Measurements from ENCODE around the gene PATZ1. TPM values are rescaled to one million over a fixed set of nuclear protein-coding genes. Genes with fewer than 3 reads are reported as not detected.
"Not testable (repeated sequence)": the region's sequence is repeated elsewhere in the genome, so short reads cannot be mapped to it uniquely, and the experiment has no call there.

PATZ1 gene
- polyA plus RNA-seq, 2 of the 4 experiments (the other 2 are of a cell fraction): 16.4 to 18.2 TPM

DNA sequence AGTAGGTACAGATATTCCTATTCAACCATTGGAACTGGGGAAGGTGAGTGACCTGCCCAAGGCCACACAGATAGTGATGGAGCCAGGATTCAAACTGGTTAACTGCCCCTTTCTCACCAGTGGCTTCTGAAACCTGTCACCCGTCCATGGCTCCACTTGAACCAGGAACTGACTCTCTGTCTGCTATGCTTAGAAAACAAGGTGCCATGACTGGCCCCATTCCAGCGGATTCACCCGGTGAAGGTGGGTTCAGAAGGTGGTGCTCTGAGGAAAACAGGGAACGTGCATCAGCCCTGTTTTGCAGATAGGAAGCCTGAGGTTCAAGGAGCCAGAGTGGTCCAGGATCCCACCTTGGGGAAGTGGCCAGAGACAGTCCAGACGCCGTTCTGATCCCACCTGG, 2.6 kb upstream of the PATZ1 start:
- no peaks in the 10 kb centered on the region for H3K9me3 ChIP-seq
- H3K27ac ChIP-seq: no peak overlapping the region
- DNase-seq (ENCODE audit: low read depth in 1 of 2, low spot score in 1 of 2): no peak
- WGBS (ENCODE audit: missing lambda C conversion rate): 95% methylated on average over 6 of the region's 6 CpGs
- ChIA-PET POLR2A (interaction anchor here (0.7 kb wide), 1 partner anchor 167 kb away, joined by 3 read pairs; no protein-coding TSS in a partner anchor), CTCF (interaction anchor here (0.6 kb wide), 1 partner anchor 585 kb away, joined by 4 read pairs; no protein-coding TSS in a partner anchor)
- TF ChIP-seq MAFK (IDR thresholded peaks at IDR 0.05; ENCODE audit: partially characterized antibody) (no peak), EHMT2 (IDR thresholded peaks at IDR 0.05; ENCODE audit: low read depth) (no peak), FOSB (CRISPR knock-in tag; IDR thresholded peaks at IDR 0.05) (no peak), RFX5 (IDR thresholded peaks at IDR 0.05) (no peak), SREBF2 (IDR thresholded peaks at IDR 0.05) (no peak), NPAS2 (CRISPR knock-in tag; IDR thresholded peaks at IDR 0.05; ENCODE audit: borderline replicate concordance) (no peak), KDM5A (IDR thresholded peaks at IDR 0.05) (no peak), PHF8 (IDR thresholded peaks at IDR 0.05; ENCODE audit: borderline replicate concordance, low read depth) (no peak), POLR2A (IDR thresholded peaks at IDR 0.05; ENCODE audit: low read length) (no peak)
- no peak for FAIRE-seq
- no peak for ATAC-seq
- no peak overlapping the region for H3K4me2 ChIP-seq
- H3K4me1 ChIP-seq: peaks cover 21% of the 10 kb centered on the region
- no peak overlapping the region for H3K4me3 ChIP-seq

DNA sequence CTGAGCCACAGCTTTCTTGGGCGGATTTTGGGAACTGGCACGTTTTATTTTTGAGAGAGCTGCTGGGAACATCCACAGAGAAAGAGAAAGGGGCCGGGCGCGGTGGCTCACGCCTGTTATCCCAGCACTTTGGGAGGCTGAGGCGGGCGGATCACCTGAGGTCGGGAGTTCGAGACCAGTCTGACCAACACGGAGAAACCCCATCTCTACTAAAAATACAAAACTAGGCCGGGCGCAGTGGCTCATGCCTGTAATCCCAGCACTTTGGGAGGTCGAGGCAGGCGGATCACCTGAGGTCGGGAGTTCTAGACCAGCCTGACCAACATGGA, 1.8 kb upstream of the PATZ1 start:
- Histone ChIP-seq H3K4me3 (peak overlapping the region; percentile 73), H3K4me1 (peaks cover 29% of the 10 kb centered on the region), H3K4me2 (peak overlapping the region; percentile 95), H3K27ac (peak overlapping the region; percentile 96 to 100)
- not testable (repeated sequence) for DNase-seq (ENCODE audit: low read depth in 1 of 2, low spot score in 1 of 2); FAIRE-seq; ATAC-seq; H3K9me3 ChIP-seq
- ChIA-PET CTCF (interaction anchor here (0.7 kb wide), 1 partner anchor 1097 kb away, joined by 3 read pairs; no protein-coding TSS in a partner anchor), POLR2A (interaction anchor here (1.4 to 2.2 kb wide), 3 partner anchors 51 to 314 kb away, joined by 3 to 31 read pairs (median 3); partner anchors contain the start of genes DRG1, PISD and SFI1)
- WGBS (ENCODE audit: missing lambda C conversion rate): 88% methylated on average over 9 of the region's 16 CpGs

DNA sequence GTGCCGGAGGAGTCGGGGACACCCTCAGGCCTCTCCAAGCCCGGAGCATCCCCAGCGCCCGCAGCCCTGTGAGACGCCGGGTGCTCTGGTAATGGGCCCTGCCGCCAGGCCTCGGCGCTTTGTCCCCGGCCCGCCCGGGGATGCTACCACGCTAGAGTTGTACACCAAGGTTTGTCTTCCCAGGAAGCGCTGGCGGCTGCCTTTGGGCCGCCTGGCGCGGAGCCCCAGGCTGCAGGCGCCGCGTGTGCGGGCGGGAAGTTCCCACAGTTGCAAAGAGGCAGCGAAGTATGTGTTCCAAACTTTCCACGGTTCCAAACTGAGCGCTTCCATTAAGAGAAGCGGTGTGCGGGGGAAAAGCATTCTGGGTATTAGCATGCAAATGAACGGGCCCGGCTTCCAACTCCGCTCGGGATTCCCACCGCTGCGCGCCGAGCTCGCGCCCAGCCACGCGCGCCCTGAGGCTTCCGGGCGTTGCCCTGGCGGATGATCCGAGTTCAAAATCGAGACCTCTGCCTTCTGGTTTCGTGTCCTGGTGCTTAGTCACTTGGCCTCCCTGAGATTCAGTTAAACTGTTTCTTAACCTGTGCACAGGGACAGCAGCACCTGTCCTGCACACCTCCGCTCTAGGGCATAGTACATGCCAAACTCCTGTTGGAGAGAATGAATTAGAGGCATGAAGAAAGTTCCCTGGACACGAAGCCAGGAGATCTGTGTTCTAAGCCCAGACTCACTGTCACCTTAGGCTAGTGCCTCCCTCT, 1.3 kb upstream of the PATZ1 start:
- Histone ChIP-seq H3K27ac (peak overlapping the region; percentile 96 to 100), H3K4me3 (peak overlapping the region; percentile 73), H3K9me3 (no peaks in the 10 kb centered on the region), H3K4me1 (peaks cover 29% of the 10 kb centered on the region), H3K4me2 (peak overlapping the region; percentile 95)
- CTCF ChIA-PET: interaction anchor here (0.7 to 1.6 kb wide), 5 partner anchors 10 to 1098 kb away, joined by 3 to 7 read pairs (median 3); partner anchors contain the start of gene PIK3IP1
- POLR2A ChIA-PET: interaction anchor here (0.6 to 2.2 kb wide), 10 partner anchors 9 to 395 kb away, joined by 3 to 31 read pairs (median 3); partner anchors contain the start of genes DRG1, PIK3IP1, PISD and SFI1
- WGBS (ENCODE audit: missing lambda C conversion rate): 20% methylated on average over 4 of the region's 50 CpGs
- no peak for FAIRE-seq
- peak; percentile 72 to 78 for ATAC-seq
- no peak for TF ChIP-seq FOXS1 (CRISPR knock-in tag; IDR thresholded peaks at IDR 0.05)
- TF ChIP-seq, protein P1, sequence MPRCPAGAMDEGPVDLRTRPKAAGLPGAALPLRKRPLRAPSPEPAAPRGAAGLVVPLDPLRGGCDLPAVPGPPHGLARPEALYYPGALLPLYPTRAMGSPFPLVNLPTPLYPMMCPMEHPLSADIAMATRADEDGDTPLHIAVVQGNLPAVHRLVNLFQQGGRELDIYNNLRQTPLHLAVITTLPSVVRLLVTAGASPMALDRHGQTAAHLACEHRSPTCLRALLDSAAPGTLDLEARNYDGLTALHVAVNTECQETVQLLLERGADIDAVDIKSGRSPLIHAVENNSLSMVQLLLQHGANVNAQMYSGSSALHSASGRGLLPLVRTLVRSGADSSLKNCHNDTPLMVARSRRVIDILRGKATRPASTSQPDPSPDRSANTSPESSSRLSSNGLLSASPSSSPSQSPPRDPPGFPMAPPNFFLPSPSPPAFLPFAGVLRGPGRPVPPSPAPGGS (IDR thresholded peaks at IDR 0.05): no peak
- TF ChIP-seq NR3C1 (IDR thresholded peaks at IDR 0.05): no peak
- no peak for TF ChIP-seq HDAC2 (IDR thresholded peaks at IDR 0.05)
- TF ChIP-seq RFX5 (IDR thresholded peaks at IDR 0.05): no peak
- TF ChIP-seq FOSL2 (IDR thresholded peaks at IDR 0.05): no peak
- no peak for TF ChIP-seq FOSL2 (CRISPR knock-in tag; IDR thresholded peaks at IDR 0.05)
- TF ChIP-seq PHF8 (IDR thresholded peaks at IDR 0.05; ENCODE audit: borderline replicate concordance, low read depth): 0 out of 2 replicates have a peak, but pooled peaks have one; percentile 17
- TF ChIP-seq, protein P2, sequence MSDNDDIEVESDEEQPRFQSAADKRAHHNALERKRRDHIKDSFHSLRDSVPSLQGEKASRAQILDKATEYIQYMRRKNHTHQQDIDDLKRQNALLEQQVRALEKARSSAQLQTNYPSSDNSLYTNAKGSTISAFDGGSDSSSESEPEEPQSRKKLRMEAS (IDR thresholded peaks at IDR 0.05): peak; percentile 71
- TF ChIP-seq JUNB (IDR thresholded peaks at IDR 0.05): no peak
- TF ChIP-seq, protein P3, sequence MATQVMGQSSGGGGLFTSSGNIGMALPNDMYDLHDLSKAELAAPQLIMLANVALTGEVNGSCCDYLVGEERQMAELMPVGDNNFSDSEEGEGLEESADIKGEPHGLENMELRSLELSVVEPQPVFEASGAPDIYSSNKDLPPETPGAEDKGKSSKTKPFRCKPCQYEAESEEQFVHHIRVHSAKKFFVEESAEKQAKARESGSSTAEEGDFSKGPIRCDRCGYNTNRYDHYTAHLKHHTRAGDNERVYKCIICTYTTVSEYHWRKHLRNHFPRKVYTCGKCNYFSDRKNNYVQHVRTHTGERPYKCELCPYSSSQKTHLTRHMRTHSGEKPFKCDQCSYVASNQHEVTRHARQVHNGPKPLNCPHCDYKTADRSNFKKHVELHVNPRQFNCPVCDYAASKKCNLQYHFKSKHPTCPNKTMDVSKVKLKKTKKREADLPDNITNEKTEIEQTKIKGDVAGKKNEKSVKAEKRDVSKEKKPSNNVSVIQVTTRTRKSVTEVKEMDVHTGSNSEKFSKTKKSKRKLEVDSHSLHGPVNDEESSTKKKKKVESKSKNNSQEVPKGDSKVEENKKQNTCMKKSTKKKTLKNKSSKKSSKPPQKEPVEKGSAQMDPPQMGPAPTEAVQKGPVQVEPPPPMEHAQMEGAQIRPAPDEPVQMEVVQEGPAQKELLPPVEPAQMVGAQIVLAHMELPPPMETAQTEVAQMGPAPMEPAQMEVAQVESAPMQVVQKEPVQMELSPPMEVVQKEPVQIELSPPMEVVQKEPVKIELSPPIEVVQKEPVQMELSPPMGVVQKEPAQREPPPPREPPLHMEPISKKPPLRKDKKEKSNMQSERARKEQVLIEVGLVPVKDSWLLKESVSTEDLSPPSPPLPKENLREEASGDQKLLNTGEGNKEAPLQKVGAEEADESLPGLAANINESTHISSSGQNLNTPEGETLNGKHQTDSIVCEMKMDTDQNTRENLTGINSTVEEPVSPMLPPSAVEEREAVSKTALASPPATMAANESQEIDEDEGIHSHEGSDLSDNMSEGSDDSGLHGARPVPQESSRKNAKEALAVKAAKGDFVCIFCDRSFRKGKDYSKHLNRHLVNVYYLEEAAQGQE (IDR thresholded peaks at IDR 0.05): peak; percentile 16; the same call in 1 of the 2 replicates
- no peak; the same call in none of the 2 replicates for TF ChIP-seq POLR2A (IDR thresholded peaks at IDR 0.05; ENCODE audit: low read length)
- TF ChIP-seq, protein P4, sequence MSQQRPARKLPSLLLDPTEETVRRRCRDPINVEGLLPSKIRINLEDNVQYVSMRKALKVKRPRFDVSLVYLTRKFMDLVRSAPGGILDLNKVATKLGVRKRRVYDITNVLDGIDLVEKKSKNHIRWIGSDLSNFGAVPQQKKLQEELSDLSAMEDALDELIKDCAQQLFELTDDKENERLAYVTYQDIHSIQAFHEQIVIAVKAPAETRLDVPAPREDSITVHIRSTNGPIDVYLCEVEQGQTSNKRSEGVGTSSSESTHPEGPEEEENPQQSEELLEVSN (IDR thresholded peaks at IDR 0.05; ENCODE audit: borderline replicate concordance, low read depth): peak; percentile 65; the same call in 1 of the 2 replicates
- no peak for TF ChIP-seq HOXB13 (CRISPR knock-in tag; IDR thresholded peaks at IDR 0.05; ENCODE audit: low read depth)
- no peak for TF ChIP-seq ZNF302 (CRISPR knock-in tag; IDR thresholded peaks at IDR 0.05)
- no peak for TF ChIP-seq EHMT2 (IDR thresholded peaks at IDR 0.05; ENCODE audit: low read depth)
- TF ChIP-seq POLR2AphosphoS2 (conservative IDR thresholded peaks at IDR 0.05; ENCODE audit: low read length): no peak
- no peak for TF ChIP-seq TP53 (CRISPR knock-in tag; IDR thresholded peaks at IDR 0.05)
- TF ChIP-seq, protein P5, sequence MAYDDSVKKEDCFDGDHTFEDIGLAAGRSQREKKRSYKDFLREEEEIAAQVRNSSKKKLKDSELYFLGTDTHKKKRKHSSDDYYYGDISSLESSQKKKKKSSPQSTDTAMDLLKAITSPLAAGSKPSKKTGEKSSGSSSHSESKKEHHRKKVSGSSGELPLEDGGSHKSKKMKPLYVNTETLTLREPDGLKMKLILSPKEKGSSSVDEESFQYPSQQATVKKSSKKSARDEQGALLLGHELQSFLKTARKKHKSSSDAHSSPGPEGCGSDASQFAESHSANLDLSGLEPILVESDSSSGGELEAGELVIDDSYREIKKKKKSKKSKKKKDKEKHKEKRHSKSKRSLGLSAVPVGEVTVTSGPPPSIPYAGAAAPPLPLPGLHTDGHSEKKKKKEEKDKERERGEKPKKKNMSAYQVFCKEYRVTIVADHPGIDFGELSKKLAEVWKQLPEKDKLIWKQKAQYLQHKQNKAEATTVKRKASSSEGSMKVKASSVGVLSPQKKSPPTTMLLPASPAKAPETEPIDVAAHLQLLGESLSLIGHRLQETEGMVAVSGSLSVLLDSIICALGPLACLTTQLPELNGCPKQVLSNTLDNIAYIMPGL (CRISPR knock-in tag; IDR thresholded peaks at IDR 0.05; ENCODE audit: borderline replicate concordance): no peak
- no peak for TF ChIP-seq RNF2 (IDR thresholded peaks at IDR 0.05; ENCODE audit: borderline replicate concordance, low read depth)
- DNase-seq (ENCODE audit: low read depth in 1 of 2, low spot score in 1 of 2): peak; percentile 20 to 71

Data from A549 (cell line).